ENCODE measurements around the gene P3H3.
"Not testable (repeated sequence)": the region's sequence is repeated elsewhere in the genome, so short reads cannot be mapped to it uniquely, and the experiment has no call there.

The P3H3 gene

GRCh38 chr12:6871052-6871957, 43.1 kb downstream of the P3H3 start:
- H3K36me3 ChIP-seq (ENCODE audit: control insufficient read depth in 1 of 2, insufficient read depth in 2 of 2, low read length in 2 of 2): peaks cover 15 to 20% of the 10 kb centered on the region in 2 donors

DNA sequence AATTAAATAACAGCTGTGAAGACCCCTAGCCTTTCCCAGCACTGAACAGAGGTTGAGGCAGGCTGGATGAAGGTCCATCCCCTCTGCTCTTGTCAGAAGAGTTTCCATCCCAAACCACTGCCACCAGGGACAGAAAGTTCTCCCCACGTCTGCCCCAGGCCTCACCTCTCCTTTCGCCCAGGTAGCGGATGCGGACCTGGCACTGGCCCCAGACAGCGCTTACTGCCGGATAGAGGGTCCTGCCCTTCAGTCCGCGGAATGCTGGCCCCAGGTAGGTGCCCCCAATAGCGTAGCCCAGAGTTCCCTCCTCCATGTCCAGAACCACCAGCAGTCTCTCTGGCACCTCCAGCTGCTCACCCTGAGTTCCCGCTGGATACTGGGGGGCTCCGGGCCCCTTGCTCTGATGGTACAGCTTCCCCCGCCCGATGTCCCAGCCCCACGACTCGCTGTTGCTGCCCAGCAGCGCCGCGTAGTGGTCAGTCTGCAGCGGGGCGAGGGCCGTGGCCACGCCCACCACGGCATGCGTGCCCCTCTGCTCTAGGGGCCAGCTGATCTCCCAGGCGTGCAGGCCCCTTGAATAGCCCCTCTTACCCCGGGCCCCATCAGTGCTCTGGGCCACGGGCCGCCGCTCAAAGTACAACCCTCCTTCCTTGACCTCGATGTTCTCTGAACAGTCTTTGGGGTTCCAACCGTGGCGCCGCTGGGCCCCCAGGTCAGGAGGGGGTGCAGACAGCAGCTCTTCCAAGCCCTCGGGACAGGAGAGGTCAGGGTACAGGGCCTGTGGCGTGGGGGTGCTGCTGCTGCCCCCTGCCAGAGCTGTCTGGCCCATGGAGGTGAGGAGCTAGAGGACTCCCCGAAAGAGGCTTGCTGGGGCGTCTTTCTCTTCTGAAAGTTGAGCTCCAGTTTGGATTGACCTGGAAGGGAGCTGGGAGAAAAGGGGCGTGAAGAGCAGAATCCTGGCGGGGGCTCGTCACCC, 44.2 kb downstream of the P3H3 start:
- peak overlapping the region; percentile 75 to 94 for H3K4me3 ChIP-seq (ENCODE audit: low read depth in 1 of 2, low read length in 2 of 2)
- H3K36me3 ChIP-seq (ENCODE audit: control insufficient read depth in 1 of 2, insufficient read depth in 2 of 2, low read length in 2 of 2): peaks cover 15 to 20% of the 10 kb centered on the region in 2 donors
- peaks cover 40 to 48% of the 10 kb centered on the region in 2 donors for H3K4me1 ChIP-seq (ENCODE audit: control insufficient read depth in 1 of 2, insufficient read depth in 2 of 2, low read length in 2 of 2)
- H3K27me3 ChIP-seq (ENCODE audit: control insufficient read depth in 1 of 2, insufficient read depth in 2 of 2, low read length in 2 of 2): no peaks in the 10 kb centered on the region
- no peaks in the 10 kb centered on the region for H3K9me3 ChIP-seq (ENCODE audit: control insufficient read depth in 1 of 2, low read length in 2 of 2)
- peak overlapping the region; percentile 79 for H3K27ac ChIP-seq (ENCODE audit: low read depth, low read length)
- H3K9ac ChIP-seq (ENCODE audit: low read depth in 1 of 2, low read length in 2 of 2): peak overlapping the region; percentile 91 to 94

More at GRCh38 chr12:6871052-6871957, 43.1 kb downstream of the P3H3 start:
- Histone ChIP-seq H3K27me3 (ENCODE audit: control insufficient read depth in 1 of 2, insufficient read depth in 2 of 2, low read length in 2 of 2) (no peaks in the 10 kb centered on the region), H3K4me1 (ENCODE audit: control insufficient read depth in 1 of 2, insufficient read depth in 2 of 2, low read length in 2 of 2) (peaks cover 47 to 48% of the 10 kb centered on the region in 2 donors), H3K9ac (ENCODE audit: low read depth in 1 of 2, low read length in 2 of 2) (peak overlapping the region; percentile 91 to 94), H3K4me3 (ENCODE audit: low read depth in 1 of 2, low read length in 2 of 2) (peak overlapping the region; percentile 75 to 94), H3K9me3 (ENCODE audit: control insufficient read depth in 1 of 2, low read length in 2 of 2) (no peaks in the 10 kb centered on the region), H3K27ac (ENCODE audit: low read depth, low read length) (no peak overlapping the region)

GRCh38 chr12:6873094-6874014, 45.1 kb downstream of the P3H3 start, which contains the start of gene SPSB2:
Gene SPSB2 (minus strand): TSS chr12:6873303. CDS start chr12:6872901, 402 bp downstream.
- H3K36me3 ChIP-seq (ENCODE audit: control insufficient read depth in 1 of 2, insufficient read depth in 2 of 2, low read length in 2 of 2): peaks cover 15 to 20% of the 10 kb centered on the region in 2 donors
- peak within 1 kb of the TSS; percentile 91 to 94 for H3K9ac ChIP-seq (ENCODE audit: low read depth in 1 of 2, low read length in 2 of 2)
- no peaks in the 10 kb centered on the region for H3K27me3 ChIP-seq (ENCODE audit: control insufficient read depth in 1 of 2, insufficient read depth in 2 of 2, low read length in 2 of 2)
- H3K4me1 ChIP-seq (ENCODE audit: control insufficient read depth in 1 of 2, insufficient read depth in 2 of 2, low read length in 2 of 2): peaks cover 38 to 46% of the 10 kb centered on the region in 2 donors
- H3K27ac ChIP-seq (ENCODE audit: low read depth, low read length): peak within 1 kb of the TSS; percentile 79
- no peaks in the 10 kb centered on the region for H3K9me3 ChIP-seq (ENCODE audit: control insufficient read depth in 1 of 2, low read length in 2 of 2)
- H3K4me3 ChIP-seq (ENCODE audit: low read depth in 1 of 2, low read length in 2 of 2): peak within 1 kb of the TSS; percentile 75 to 94

GRCh38 chr12:6874015-6874368, 45.8 kb downstream of the P3H3 start:
- peak overlapping the region; percentile 63 to 66 for H3K9ac ChIP-seq (ENCODE audit: low read depth in 1 of 2, low read length in 2 of 2)
- not testable (repeated sequence) for H3K27me3 ChIP-seq (ENCODE audit: control insufficient read depth in 1 of 2, insufficient read depth in 2 of 2, low read length in 2 of 2); H3K9me3 ChIP-seq (ENCODE audit: control insufficient read depth in 1 of 2, low read length in 2 of 2); H3K27ac ChIP-seq (ENCODE audit: low read depth, low read length)
- H3K4me3 ChIP-seq (ENCODE audit: low read depth in 1 of 2, low read length in 2 of 2): peak overlapping the region; percentile 75 to 76
- H3K4me1 ChIP-seq (ENCODE audit: control insufficient read depth in 1 of 2, insufficient read depth in 2 of 2, low read length in 2 of 2): peaks cover 31 to 39% of the 10 kb centered on the region in 2 donors
- peaks cover 15 to 20% of the 10 kb centered on the region in 2 donors for H3K36me3 ChIP-seq (ENCODE audit: control insufficient read depth in 1 of 2, insufficient read depth in 2 of 2, low read length in 2 of 2)

- H3K9me3 ChIP-seq (ENCODE audit: control insufficient read depth in 1 of 2, low read length in 2 of 2); H3K27me3 ChIP-seq (ENCODE audit: control insufficient read depth in 1 of 2, insufficient read depth in 2 of 2, low read length in 2 of 2); H3K9ac ChIP-seq (ENCODE audit: low read depth in 1 of 2, low read length in 2 of 2); H3K36me3 ChIP-seq (ENCODE audit: control insufficient read depth in 1 of 2, insufficient read depth in 2 of 2, low read length in 2 of 2); H3K4me1 ChIP-seq (ENCODE audit: control insufficient read depth in 1 of 2, insufficient read depth in 2 of 2, low read length in 2 of 2); H3K27ac ChIP-seq (ENCODE audit: low read depth, low read length); H3K4me3 ChIP-seq (ENCODE audit: low read depth in 1 of 2, low read length in 2 of 2): not testable (repeated sequence)
Observed at GRCh38 chr12:6879824-6880223, 51.6 kb downstream of the P3H3 start.

DNA sequence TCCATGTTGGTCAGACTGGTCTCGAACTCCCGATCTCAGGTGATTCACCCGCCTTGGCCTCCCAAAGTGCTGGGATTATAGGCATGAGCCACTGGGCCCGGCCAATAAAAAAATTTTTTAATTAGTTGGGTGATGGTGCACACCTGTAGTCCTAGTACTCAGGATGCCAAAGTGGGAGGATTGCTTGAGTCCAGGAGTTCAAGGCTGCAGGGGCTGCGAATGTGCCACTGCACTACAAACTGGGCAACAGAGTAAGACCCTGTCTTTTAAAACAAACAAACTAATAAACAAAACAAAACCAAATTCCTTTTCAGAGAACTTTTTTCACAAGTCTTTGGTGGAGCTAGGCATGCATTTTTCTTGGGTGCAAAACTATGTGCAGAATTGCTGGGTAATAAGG, 55.0 kb downstream of the P3H3 start:
- no peak overlapping the region for H3K4me3 ChIP-seq (ENCODE audit: low read depth in 1 of 2, low read length in 2 of 2)
- H3K27me3 ChIP-seq (ENCODE audit: control insufficient read depth in 1 of 2, insufficient read depth in 2 of 2, low read length in 2 of 2): no peaks in the 10 kb centered on the region
- H3K9me3 ChIP-seq (ENCODE audit: control insufficient read depth in 1 of 2, low read length in 2 of 2): no peaks in the 10 kb centered on the region
- H3K4me1 ChIP-seq (ENCODE audit: control insufficient read depth in 1 of 2, insufficient read depth in 2 of 2, low read length in 2 of 2): no peaks in the 10 kb centered on the region
- no peak overlapping the region for H3K9ac ChIP-seq (ENCODE audit: low read depth in 1 of 2, low read length in 2 of 2)
- no peak overlapping the region for H3K27ac ChIP-seq (ENCODE audit: low read depth, low read length)
- peaks cover 0 to 8% of the 10 kb centered on the region in 2 donors for H3K36me3 ChIP-seq (ENCODE audit: control insufficient read depth in 1 of 2, insufficient read depth in 2 of 2, low read length in 2 of 2)

DNA sequence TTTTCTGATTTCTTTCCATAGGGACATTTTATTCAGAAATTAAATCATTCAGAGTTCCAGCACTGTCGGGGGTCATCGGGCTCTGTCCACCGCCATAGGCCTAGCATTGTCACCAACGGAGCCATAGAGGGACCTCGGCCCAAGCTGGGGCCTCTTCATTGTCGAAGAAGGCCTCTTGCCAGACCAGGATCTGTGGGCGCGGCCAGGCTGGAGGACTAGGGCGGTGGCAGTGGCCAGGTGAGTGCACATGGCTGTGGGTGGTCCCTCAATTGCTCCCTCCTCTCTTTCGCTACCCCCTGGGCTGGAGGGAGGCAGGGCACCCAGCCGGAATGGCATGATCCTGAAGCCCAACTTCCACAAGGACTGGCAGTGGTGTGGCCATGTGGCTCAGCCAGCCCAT, 55.5 kb downstream of the P3H3 start:
- H3K4me1 ChIP-seq (ENCODE audit: control insufficient read depth in 1 of 2, insufficient read depth in 2 of 2, low read length in 2 of 2): no peaks in the 10 kb centered on the region
- no peaks in the 10 kb centered on the region for H3K27me3 ChIP-seq (ENCODE audit: control insufficient read depth in 1 of 2, insufficient read depth in 2 of 2, low read length in 2 of 2)
- H3K4me3 ChIP-seq (ENCODE audit: low read depth in 1 of 2, low read length in 2 of 2): no peak overlapping the region
- H3K9ac ChIP-seq (ENCODE audit: low read depth in 1 of 2, low read length in 2 of 2): no peak overlapping the region
- H3K27ac ChIP-seq (ENCODE audit: low read depth, low read length): no peak overlapping the region
- H3K36me3 ChIP-seq (ENCODE audit: control insufficient read depth in 1 of 2, insufficient read depth in 2 of 2, low read length in 2 of 2): peaks cover 0 to 8% of the 10 kb centered on the region in 2 donors
- no peaks in the 10 kb centered on the region for H3K9me3 ChIP-seq (ENCODE audit: control insufficient read depth in 1 of 2, low read length in 2 of 2)

GRCh38 chr12:6884539-6884938, 56.3 kb downstream of the P3H3 start:
- H3K9ac ChIP-seq (ENCODE audit: low read depth in 1 of 2, low read length in 2 of 2): no peak overlapping the region
- H3K36me3 ChIP-seq (ENCODE audit: control insufficient read depth in 1 of 2, insufficient read depth in 2 of 2, low read length in 2 of 2): peaks cover 0 to 8% of the 10 kb centered on the region in 2 donors
- H3K4me3 ChIP-seq (ENCODE audit: low read depth in 1 of 2, low read length in 2 of 2): no peak overlapping the region
- H3K27me3 ChIP-seq (ENCODE audit: control insufficient read depth in 1 of 2, insufficient read depth in 2 of 2, low read length in 2 of 2): no peaks in the 10 kb centered on the region
- H3K9me3 ChIP-seq (ENCODE audit: control insufficient read depth in 1 of 2, low read length in 2 of 2): no peaks in the 10 kb centered on the region
- H3K4me1 ChIP-seq (ENCODE audit: control insufficient read depth in 1 of 2, insufficient read depth in 2 of 2, low read length in 2 of 2): no peaks in the 10 kb centered on the region
- no peak overlapping the region for H3K27ac ChIP-seq (ENCODE audit: low read depth, low read length)

GRCh38 chr12:6886206-6886999, 58.2 kb downstream of the P3H3 start:
- not testable (repeated sequence) for H3K9me3 ChIP-seq (ENCODE audit: control insufficient read depth in 1 of 2, low read length in 2 of 2); H3K4me1 ChIP-seq (ENCODE audit: control insufficient read depth in 1 of 2, insufficient read depth in 2 of 2, low read length in 2 of 2); H3K4me3 ChIP-seq (ENCODE audit: low read depth in 1 of 2, low read length in 2 of 2); H3K27me3 ChIP-seq (ENCODE audit: control insufficient read depth in 1 of 2, insufficient read depth in 2 of 2, low read length in 2 of 2); H3K36me3 ChIP-seq (ENCODE audit: control insufficient read depth in 1 of 2, insufficient read depth in 2 of 2, low read length in 2 of 2); H3K9ac ChIP-seq (ENCODE audit: low read depth in 1 of 2, low read length in 2 of 2); H3K27ac ChIP-seq (ENCODE audit: low read depth, low read length)

Measured in duodenal mucosa (tissue), 2 donors.